Activated T-cell treated with anti-CD3 and anti-CD28 coated beads for 4 hours (primary cell): ENCODE measurements around the gene AK1.
"Not testable (repeated sequence)": the region's sequence is repeated elsewhere in the genome, so short reads cannot be mapped to it uniquely, and the experiment has no call there.

Experiments used
- DNase-seq: peaks from one replicate; pipeline ENCODE4 v3.0.0-alpha.2; 2020

Gene AK1

GRCh38 chr9:127881715-127882114 is 4.2 kb upstream of the AK1 start:
- not testable (repeated sequence) for DNase-seq

GRCh38 chr9:127880143-127880542 is 2.7 kb upstream of the AK1 start:
- DNase-seq, result no peak

- no peak for DNase-seq
Measured at GRCh38 chr9:127878652-127879390, 1.3 kb upstream of the AK1 start.

GRCh38 chr9:127878001-127878651 is 651 bp upstream of the AK1 start:
- DNase-seq, result no peak

GRCh38 chr9:127876764-127877562 is 512 bp downstream of the AK1 start:
- DNase-seq, result no peak

GRCh38 chr9:127876026-127876763 is 1.3 kb downstream of the AK1 start:
- no peak for DNase-seq

GRCh38 chr9:127875306-127875966 is 2.0 kb downstream of the AK1 start:
- DNase-seq, result no peak

- no peak for DNase-seq
Measured at GRCh38 chr9:127874301-127875221, 2.9 kb downstream of the AK1 start.

GRCh38 chr9:127873886-127874285 is 3.6 kb downstream of the AK1 start:
- no peak for DNase-seq

- DNase-seq, result no peak
Measured at GRCh38 chr9:127873223-127873691, 4.2 kb downstream of the AK1 start.

- DNase-seq, result no peak
Measured at GRCh38 chr9:127872369-127873222, 4.9 kb downstream of the AK1 start.

- no peak for DNase-seq
Measured at GRCh38 chr9:127871531-127871930, 5.9 kb downstream of the AK1 start.

- DNase-seq, result no peak
Measured at GRCh38 chr9:127870887-127871286, 6.6 kb downstream of the AK1 start.

GRCh38 chr9:127870153-127870491 is 7.4 kb downstream of the AK1 start:
- DNase-seq, result not testable (repeated sequence)

- peak; percentile 66 for DNase-seq
Measured at GRCh38 chr9:127869310-127870152, 7.9 kb downstream of the AK1 start.

GRCh38 chr9:127868278-127868902 is 9.1 kb downstream of the AK1 start:
- no peak for DNase-seq

GRCh38 chr9:127867356-127868277 is 9.9 kb downstream of the AK1 start:
- DNase-seq, result no peak

GRCh38 chr9:127866535-127866934 is 10.9 kb downstream of the AK1 start:
- DNase-seq, result no peak
